Measurements from ENCODE around the gene MRPL24. TPM values are rescaled to one million over a fixed set of nuclear protein-coding genes. Genes with fewer than 3 reads are reported as not detected.
A peak's percentile ranks its signal among the peaks of the same experiment; 100 is the strongest.

The MRPL24 gene
- total RNA-seq, 1 donor: 17.7 TPM

DNA sequence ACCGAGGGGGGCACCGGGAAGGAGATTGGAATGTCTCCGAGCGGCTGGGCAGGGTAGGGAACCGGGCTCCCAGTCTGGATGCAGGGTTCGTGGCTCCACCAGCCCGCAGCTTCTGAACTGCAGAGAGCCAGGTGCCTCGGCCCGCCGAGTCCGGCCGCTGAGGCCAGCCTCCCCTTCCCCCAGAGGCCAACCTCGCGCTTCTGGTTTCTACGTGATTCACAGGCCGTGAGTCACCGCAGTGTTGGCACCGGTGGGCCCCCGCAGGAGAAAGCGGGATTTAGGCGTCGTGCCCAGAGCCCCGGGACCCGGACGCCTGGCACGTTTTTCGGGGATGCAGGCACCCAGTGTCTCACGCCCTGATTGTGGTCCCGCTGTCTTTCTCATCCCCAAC, 36.0 kb downstream of the MRPL24 start:
- Histone ChIP-seq H3K4me3 (ENCODE audit: insufficient read depth, low read length) (peak overlapping the region; percentile 66), H3K27ac (ENCODE audit: low read depth, low read length) (no peak overlapping the region), H3K79me2 (ENCODE audit: insufficient read depth, low read length) (no peaks in the 10 kb centered on the region), H3K4me2 (ENCODE audit: insufficient read depth, low read length) (peak overlapping the region; percentile 94), H3K4me1 (ENCODE audit: insufficient read depth, low read length) (peaks cover 44% of the 10 kb centered on the region), H3K9me3 (ENCODE audit: low read depth, low read length) (no peaks in the 10 kb centered on the region), H3K27me3 (ENCODE audit: insufficient read depth, low read length) (no peaks in the 10 kb centered on the region), H2AFZ (ENCODE audit: low read length) (peak overlapping the region; percentile 22), H4K20me1 (ENCODE audit: insufficient read depth, low read length) (no peaks in the 10 kb centered on the region), H3K36me3 (ENCODE audit: insufficient read depth, low read length) (no peaks in the 10 kb centered on the region)
- no peak for TF ChIP-seq CTCF (IDR thresholded peaks at IDR 0.05; ENCODE audit: extremely low read depth, low read depth, low read length)
- DNase-seq (ENCODE audit: insufficient read length, low spot score, missing footprints): peak; percentile 96

DNA sequence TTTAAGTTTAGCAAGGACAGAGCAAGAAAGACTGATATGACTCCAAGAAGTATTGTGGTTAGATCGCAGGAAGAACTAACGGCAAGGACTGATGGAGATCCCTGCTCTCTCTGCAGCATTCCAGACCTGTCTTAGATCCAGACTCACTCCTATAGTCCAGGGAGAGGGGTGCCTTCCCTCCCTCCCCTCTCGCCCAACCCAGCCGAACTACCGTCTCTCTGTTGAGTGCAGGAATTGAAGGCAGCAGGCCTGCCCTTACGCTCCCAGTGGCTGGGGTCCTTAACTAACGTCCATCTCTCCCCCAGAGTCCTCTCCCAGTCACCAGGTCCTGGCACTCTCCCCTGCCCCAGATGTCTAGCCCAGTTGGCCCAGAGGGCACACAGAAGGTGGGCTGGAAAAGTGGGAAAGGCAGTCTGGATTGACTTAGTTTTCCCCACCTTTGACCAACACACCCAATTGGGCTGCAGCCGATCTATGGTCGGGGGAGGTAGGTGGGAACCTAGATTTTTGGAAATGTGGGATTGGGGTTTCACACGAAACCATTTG, 36.6 kb downstream of the MRPL24 start:
- no peak for TF ChIP-seq CTCF (IDR thresholded peaks at IDR 0.05; ENCODE audit: extremely low read depth, low read depth, low read length)
- no peak overlapping the region for H2AFZ ChIP-seq (ENCODE audit: low read length)
- H3K27me3 ChIP-seq (ENCODE audit: insufficient read depth, low read length): no peaks in the 10 kb centered on the region
- H3K9me3 ChIP-seq (ENCODE audit: low read depth, low read length): no peaks in the 10 kb centered on the region
- DNase-seq (ENCODE audit: insufficient read length, low spot score, missing footprints): no peak
- H3K79me2 ChIP-seq (ENCODE audit: insufficient read depth, low read length): no peaks in the 10 kb centered on the region
- peak overlapping the region; percentile 94 for H3K4me2 ChIP-seq (ENCODE audit: insufficient read depth, low read length)
- no peaks in the 10 kb centered on the region for H3K36me3 ChIP-seq (ENCODE audit: insufficient read depth, low read length)
- no peak overlapping the region for H3K27ac ChIP-seq (ENCODE audit: low read depth, low read length)
- no peaks in the 10 kb centered on the region for H4K20me1 ChIP-seq (ENCODE audit: insufficient read depth, low read length)
- peak overlapping the region; percentile 66 for H3K4me3 ChIP-seq (ENCODE audit: insufficient read depth, low read length)
- H3K4me1 ChIP-seq (ENCODE audit: insufficient read depth, low read length): peaks cover 37% of the 10 kb centered on the region

- Histone ChIP-seq H3K4me1 (ENCODE audit: insufficient read depth, low read length) (peaks cover 36% of the 10 kb centered on the region), H3K27me3 (ENCODE audit: insufficient read depth, low read length) (no peaks in the 10 kb centered on the region), H4K20me1 (ENCODE audit: insufficient read depth, low read length) (no peaks in the 10 kb centered on the region), H3K79me2 (ENCODE audit: insufficient read depth, low read length) (no peaks in the 10 kb centered on the region), H3K4me2 (ENCODE audit: insufficient read depth, low read length) (no peak overlapping the region), H3K27ac (ENCODE audit: low read depth, low read length) (no peak overlapping the region), H2AFZ (ENCODE audit: low read length) (no peak overlapping the region), H3K4me3 (ENCODE audit: insufficient read depth, low read length) (no peak overlapping the region), H3K36me3 (ENCODE audit: insufficient read depth, low read length) (no peaks in the 10 kb centered on the region), H3K9me3 (ENCODE audit: low read depth, low read length) (no peaks in the 10 kb centered on the region)
- DNase-seq (ENCODE audit: insufficient read length, low spot score, missing footprints): no peak
- no peak for TF ChIP-seq CTCF (IDR thresholded peaks at IDR 0.05; ENCODE audit: extremely low read depth, low read depth, low read length)
Observed at GRCh38 chr1:156703741-156704140, 37.1 kb downstream of the MRPL24 start.

- no peak overlapping the region for H3K4me2 ChIP-seq (ENCODE audit: insufficient read depth, low read length)
Observed at GRCh38 chr1:156703336-156703735, 37.6 kb downstream of the MRPL24 start.

More at GRCh38 chr1:156703336-156703735, 37.6 kb downstream of the MRPL24 start:
- no peaks in the 10 kb centered on the region for H3K79me2 ChIP-seq (ENCODE audit: insufficient read depth, low read length)
- H3K4me3 ChIP-seq (ENCODE audit: insufficient read depth, low read length): no peak overlapping the region
- H4K20me1 ChIP-seq (ENCODE audit: insufficient read depth, low read length): no peaks in the 10 kb centered on the region
- no peaks in the 10 kb centered on the region for H3K9me3 ChIP-seq (ENCODE audit: low read depth, low read length)
- H3K4me1 ChIP-seq (ENCODE audit: insufficient read depth, low read length): peaks cover 36% of the 10 kb centered on the region
- no peaks in the 10 kb centered on the region for H3K36me3 ChIP-seq (ENCODE audit: insufficient read depth, low read length)
- H2AFZ ChIP-seq (ENCODE audit: low read length): no peak overlapping the region
- no peak for TF ChIP-seq CTCF (IDR thresholded peaks at IDR 0.05; ENCODE audit: extremely low read depth, low read depth, low read length)
- no peak for DNase-seq (ENCODE audit: insufficient read length, low spot score, missing footprints)
- H3K27ac ChIP-seq (ENCODE audit: low read depth, low read length): no peak overlapping the region
- no peaks in the 10 kb centered on the region for H3K27me3 ChIP-seq (ENCODE audit: insufficient read depth, low read length)
